ENCODE results near the gene PAK1IP1. TPM values are rescaled to one million over a fixed set of nuclear protein-coding genes. Genes with fewer than 3 reads are reported as not detected.

The PAK1IP1 gene
- total RNA-seq, 1 donor from 2014 or later: 14.6 TPM

DNA sequence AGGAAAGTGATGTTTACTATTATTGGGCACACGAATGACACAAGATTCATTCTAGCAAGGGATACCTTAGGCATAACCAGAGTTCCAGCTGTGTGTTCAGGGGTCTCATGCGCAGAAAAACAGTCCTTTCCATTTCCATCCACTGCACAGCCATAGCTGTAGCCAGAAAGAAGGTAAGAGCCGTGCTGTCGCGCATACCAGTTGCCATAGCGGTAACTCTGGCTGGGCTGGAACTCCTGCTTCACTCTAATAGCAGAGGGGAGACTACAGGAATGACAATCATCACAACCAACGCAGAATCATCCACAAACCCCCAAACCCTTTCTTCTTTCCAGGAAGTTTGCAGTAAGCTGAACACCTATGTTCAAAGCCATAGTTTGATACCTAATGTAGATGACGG, 7.9 kb upstream of the PAK1IP1 start:
- TF ChIP-seq, protein P1, sequence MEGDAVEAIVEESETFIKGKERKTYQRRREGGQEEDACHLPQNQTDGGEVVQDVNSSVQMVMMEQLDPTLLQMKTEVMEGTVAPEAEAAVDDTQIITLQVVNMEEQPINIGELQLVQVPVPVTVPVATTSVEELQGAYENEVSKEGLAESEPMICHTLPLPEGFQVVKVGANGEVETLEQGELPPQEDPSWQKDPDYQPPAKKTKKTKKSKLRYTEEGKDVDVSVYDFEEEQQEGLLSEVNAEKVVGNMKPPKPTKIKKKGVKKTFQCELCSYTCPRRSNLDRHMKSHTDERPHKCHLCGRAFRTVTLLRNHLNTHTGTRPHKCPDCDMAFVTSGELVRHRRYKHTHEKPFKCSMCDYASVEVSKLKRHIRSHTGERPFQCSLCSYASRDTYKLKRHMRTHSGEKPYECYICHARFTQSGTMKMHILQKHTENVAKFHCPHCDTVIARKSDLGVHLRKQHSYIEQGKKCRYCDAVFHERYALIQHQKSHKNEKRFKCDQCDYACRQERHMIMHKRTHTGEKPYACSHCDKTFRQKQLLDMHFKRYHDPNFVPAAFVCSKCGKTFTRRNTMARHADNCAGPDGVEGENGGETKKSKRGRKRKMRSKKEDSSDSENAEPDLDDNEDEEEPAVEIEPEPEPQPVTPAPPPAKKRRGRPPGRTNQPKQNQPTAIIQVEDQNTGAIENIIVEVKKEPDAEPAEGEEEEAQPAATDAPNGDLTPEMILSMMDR (IDR thresholded peaks at IDR 0.05; ENCODE audit: partially characterized antibody, unreplicated experiment): no peak
- DNase-seq: no peak
- Mint-ChIP-seq H3K27ac (ENCODE audit: unreplicated experiment) (no peak overlapping the region), H3K27me3 (ENCODE audit: unreplicated experiment) (peaks cover 4% of the 10 kb centered on the region), H3K9me3 (ENCODE audit: unreplicated experiment) (no peaks in the 10 kb centered on the region), H3K4me3 (ENCODE audit: unreplicated experiment) (no peak overlapping the region), H3K36me3 (ENCODE audit: unreplicated experiment) (no peaks in the 10 kb centered on the region), H3K4me1 (ENCODE audit: low read depth, unreplicated experiment) (peaks cover 17% of the 10 kb centered on the region)

DNA sequence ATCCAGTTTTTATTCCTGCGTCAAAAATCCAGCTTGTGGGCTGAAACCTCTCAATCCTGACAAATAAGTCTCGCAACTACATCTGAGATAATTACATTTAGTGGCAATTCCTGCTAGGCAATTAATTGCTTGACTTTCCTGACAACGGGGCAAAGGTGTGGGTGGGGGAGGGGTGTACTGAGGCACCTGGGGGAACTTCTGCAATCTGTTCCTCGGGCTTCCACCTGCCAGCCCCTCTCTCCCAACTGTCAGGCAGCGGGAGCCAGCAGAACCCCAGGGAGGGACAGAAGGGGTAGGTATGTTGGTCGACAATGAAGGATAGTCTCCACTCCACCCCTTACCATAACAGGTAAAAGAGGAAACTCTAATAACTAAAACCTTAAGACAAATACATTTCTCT, 7.2 kb upstream of the PAK1IP1 start:
- H3K4me3 Mint-ChIP-seq (ENCODE audit: unreplicated experiment): no peak overlapping the region
- H3K4me1 Mint-ChIP-seq (ENCODE audit: low read depth, unreplicated experiment): peaks cover 17% of the 10 kb centered on the region
- DNase-seq: no peak
- H3K9me3 Mint-ChIP-seq (ENCODE audit: unreplicated experiment): no peaks in the 10 kb centered on the region
- no peak overlapping the region for H3K27ac Mint-ChIP-seq (ENCODE audit: unreplicated experiment)
- H3K27me3 Mint-ChIP-seq (ENCODE audit: unreplicated experiment): peaks cover 6% of the 10 kb centered on the region
- H3K36me3 Mint-ChIP-seq (ENCODE audit: unreplicated experiment): no peaks in the 10 kb centered on the region
- TF ChIP-seq, protein P1 (IDR thresholded peaks at IDR 0.05; ENCODE audit: partially characterized antibody, unreplicated experiment): no peak

DNA sequence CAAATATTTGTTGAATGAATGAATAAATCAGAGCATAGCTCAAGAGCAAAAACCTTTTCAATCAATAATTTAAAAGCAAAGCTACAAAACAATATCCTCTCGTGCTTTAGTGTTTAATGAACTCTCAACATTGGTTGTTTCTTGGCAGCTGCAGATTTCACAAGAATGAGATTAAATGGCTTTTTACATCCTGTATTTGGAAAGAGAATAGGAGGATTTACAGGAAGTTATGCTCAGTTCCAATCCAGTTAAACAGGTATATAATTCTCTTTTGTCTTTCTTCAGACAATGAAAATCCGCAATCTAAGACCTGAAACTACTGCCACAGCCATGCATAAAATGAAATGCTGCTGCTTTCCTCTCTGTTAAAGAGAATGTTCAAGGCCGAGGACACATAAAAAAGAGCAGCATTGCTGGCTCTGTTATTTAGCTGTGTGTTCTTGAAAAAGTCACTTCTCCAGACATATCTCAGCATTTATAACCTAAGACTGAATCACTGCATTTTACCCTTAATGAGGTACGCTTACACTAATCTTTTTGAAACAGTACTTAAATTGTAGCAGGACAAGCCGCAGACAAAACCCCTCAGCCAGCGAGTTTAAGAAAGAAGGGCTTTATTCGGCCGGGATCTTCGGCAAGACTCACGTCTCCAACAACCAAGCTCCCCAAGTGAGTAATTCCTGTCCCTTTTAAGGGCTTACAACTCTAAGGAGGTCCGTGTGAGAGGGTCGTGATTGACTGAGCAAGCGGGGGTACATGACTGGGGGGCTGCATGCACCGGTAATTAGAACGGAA, 3.9 kb upstream of the PAK1IP1 start:
- H3K9me3 Mint-ChIP-seq (ENCODE audit: unreplicated experiment): peaks cover 11% of the 10 kb centered on the region
- peak overlapping the region; percentile 67 for H3K4me3 Mint-ChIP-seq (ENCODE audit: unreplicated experiment)
- no peak for DNase-seq
- TF ChIP-seq, protein P1 (IDR thresholded peaks at IDR 0.05; ENCODE audit: partially characterized antibody, unreplicated experiment): no peak
- peak overlapping the region; percentile 63 for H3K27ac Mint-ChIP-seq (ENCODE audit: unreplicated experiment)
- peaks cover 17% of the 10 kb centered on the region for H3K27me3 Mint-ChIP-seq (ENCODE audit: unreplicated experiment)
- H3K4me1 Mint-ChIP-seq (ENCODE audit: low read depth, unreplicated experiment): peaks cover 27% of the 10 kb centered on the region
- H3K36me3 Mint-ChIP-seq (ENCODE audit: unreplicated experiment): no peaks in the 10 kb centered on the region

DNA sequence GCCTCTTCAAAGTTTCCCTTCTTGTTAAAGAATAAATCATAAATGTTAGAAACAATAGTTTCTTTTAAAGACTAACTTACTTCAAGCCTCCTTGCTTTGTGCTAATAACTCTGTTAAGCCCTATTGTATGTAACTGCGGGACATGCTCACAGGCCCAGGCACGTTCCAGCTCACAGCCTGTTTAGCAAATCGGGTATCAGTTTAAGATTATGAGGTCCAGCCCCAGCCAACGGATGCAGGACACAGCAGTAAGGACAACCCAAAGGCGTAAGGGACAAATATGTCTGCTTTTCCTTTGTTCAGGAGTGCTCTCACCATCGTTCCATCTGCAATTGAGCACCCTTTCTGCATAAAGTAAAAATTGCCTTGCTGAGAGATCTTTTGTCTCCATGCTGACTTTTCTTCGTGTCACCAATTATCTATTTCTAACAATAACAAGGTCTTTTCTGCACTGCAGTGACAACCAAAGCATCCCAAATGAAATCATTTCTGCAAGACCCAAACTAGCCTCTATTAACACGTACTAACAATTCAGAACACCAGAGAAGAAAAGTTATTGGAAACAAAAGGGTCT, 1.7 kb upstream of the PAK1IP1 start:
- peaks cover 11% of the 10 kb centered on the region for H3K9me3 Mint-ChIP-seq (ENCODE audit: unreplicated experiment)
- peak overlapping the region; percentile 100 for H3K27ac Mint-ChIP-seq (ENCODE audit: unreplicated experiment)
- peaks cover 17% of the 10 kb centered on the region for H3K27me3 Mint-ChIP-seq (ENCODE audit: unreplicated experiment)
- H3K4me1 Mint-ChIP-seq (ENCODE audit: low read depth, unreplicated experiment): peaks cover 30% of the 10 kb centered on the region
- H3K4me3 Mint-ChIP-seq (ENCODE audit: unreplicated experiment): peak overlapping the region; percentile 94
- TF ChIP-seq, protein P1 (IDR thresholded peaks at IDR 0.05; ENCODE audit: partially characterized antibody, unreplicated experiment): no peak
- no peak for DNase-seq
- no peaks in the 10 kb centered on the region for H3K36me3 Mint-ChIP-seq (ENCODE audit: unreplicated experiment)

DNA sequence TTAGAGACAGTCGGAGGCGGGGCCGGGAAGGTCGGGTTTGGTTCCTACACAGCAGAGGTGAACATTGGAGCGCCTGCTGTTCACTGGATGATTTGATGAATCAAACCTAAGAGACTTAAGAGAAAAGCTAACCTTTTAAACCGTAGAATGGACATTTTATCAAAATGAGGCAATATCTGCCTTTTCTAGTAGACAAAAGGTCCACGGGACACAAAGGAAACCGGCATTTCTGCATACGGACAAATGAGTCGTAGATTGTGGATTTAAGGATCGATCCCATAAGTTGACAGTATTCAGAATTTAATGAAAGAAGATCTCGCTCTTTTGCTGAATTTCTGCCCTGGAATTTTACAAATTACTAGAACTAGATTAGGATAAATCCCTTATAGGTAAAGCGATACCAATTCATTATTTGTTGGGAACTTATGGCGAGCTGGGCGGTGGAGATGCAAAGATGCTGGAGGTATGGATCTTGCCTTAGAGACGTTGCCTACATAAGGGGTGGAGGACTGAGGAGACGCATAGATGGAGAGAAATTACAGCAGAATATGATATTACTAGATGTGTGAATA, 400 bp downstream of the PAK1IP1 start:
- no peak for DNase-seq
- H3K4me1 Mint-ChIP-seq (ENCODE audit: low read depth, unreplicated experiment): peaks cover 23% of the 10 kb centered on the region
- TF ChIP-seq, protein P1 (IDR thresholded peaks at IDR 0.05; ENCODE audit: partially characterized antibody, unreplicated experiment): no peak
- H3K9me3 Mint-ChIP-seq (ENCODE audit: unreplicated experiment): peaks cover 11% of the 10 kb centered on the region
- H3K4me3 Mint-ChIP-seq (ENCODE audit: unreplicated experiment): peak overlapping the region; percentile 94
- peaks cover 17% of the 10 kb centered on the region for H3K27me3 Mint-ChIP-seq (ENCODE audit: unreplicated experiment)
- peak overlapping the region; percentile 100 for H3K27ac Mint-ChIP-seq (ENCODE audit: unreplicated experiment)
- no peaks in the 10 kb centered on the region for H3K36me3 Mint-ChIP-seq (ENCODE audit: unreplicated experiment)
